ENCODE data around the gene LAMP1.
"Not testable (repeated sequence)": the region's sequence is repeated elsewhere in the genome, so short reads cannot be mapped to it uniquely, and the experiment has no call there.

LAMP1 gene

GRCh38 chr13:113371061-113371460 is 74.0 kb downstream of the LAMP1 start:
- no peak overlapping the region for H3K4me3 ChIP-seq (ENCODE audit: severe bottlenecking)
- no peaks in the 10 kb centered on the region for H3K36me3 ChIP-seq (ENCODE audit: low read depth)
- no peak for DNase-seq (ENCODE audit: low spot score)
- H3K27me3 ChIP-seq (ENCODE audit: insufficient read depth, poor library complexity, severe bottlenecking) = no peaks in the 10 kb centered on the region
- H3K4me1 ChIP-seq (ENCODE audit: insufficient read depth, poor library complexity, severe bottlenecking) = no peaks in the 10 kb centered on the region
- no peak for ATAC-seq (ENCODE audit: low read depth)
- H3K27ac ChIP-seq (ENCODE audit: poor library complexity, severe bottlenecking) = no peak overlapping the region
- H3K9me3 ChIP-seq (ENCODE audit: severe bottlenecking) = no peaks in the 10 kb centered on the region
- TF ChIP-seq, protein P1, sequence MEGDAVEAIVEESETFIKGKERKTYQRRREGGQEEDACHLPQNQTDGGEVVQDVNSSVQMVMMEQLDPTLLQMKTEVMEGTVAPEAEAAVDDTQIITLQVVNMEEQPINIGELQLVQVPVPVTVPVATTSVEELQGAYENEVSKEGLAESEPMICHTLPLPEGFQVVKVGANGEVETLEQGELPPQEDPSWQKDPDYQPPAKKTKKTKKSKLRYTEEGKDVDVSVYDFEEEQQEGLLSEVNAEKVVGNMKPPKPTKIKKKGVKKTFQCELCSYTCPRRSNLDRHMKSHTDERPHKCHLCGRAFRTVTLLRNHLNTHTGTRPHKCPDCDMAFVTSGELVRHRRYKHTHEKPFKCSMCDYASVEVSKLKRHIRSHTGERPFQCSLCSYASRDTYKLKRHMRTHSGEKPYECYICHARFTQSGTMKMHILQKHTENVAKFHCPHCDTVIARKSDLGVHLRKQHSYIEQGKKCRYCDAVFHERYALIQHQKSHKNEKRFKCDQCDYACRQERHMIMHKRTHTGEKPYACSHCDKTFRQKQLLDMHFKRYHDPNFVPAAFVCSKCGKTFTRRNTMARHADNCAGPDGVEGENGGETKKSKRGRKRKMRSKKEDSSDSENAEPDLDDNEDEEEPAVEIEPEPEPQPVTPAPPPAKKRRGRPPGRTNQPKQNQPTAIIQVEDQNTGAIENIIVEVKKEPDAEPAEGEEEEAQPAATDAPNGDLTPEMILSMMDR (IDR thresholded peaks at IDR 0.05; ENCODE audit: poor library complexity, severe bottlenecking) = no peak

- not testable (repeated sequence) for ATAC-seq (ENCODE audit: low read depth); DNase-seq (ENCODE audit: low spot score); H3K27me3 ChIP-seq (ENCODE audit: insufficient read depth, poor library complexity, severe bottlenecking); H3K4me1 ChIP-seq (ENCODE audit: insufficient read depth, poor library complexity, severe bottlenecking); H3K27ac ChIP-seq (ENCODE audit: poor library complexity, severe bottlenecking); H3K36me3 ChIP-seq (ENCODE audit: low read depth); H3K9me3 ChIP-seq (ENCODE audit: severe bottlenecking); H3K4me3 ChIP-seq (ENCODE audit: severe bottlenecking)
These were observed 74.7 kb downstream of the LAMP1 start for GRCh38 chr13:113371701-113372100.
